AG09309 (cell line): ENCODE data around the gene NAA16.

Source experiments
- DNase-seq: peaks from one replicate; pipeline ENCODE4 v3.0.0-alpha.2; 2010; ENCODE audit warnings: low read depth
- H3K4me3 ChIP-seq: 2 replicates; pipeline ENCODE4 v1.5.1; 2011; ENCODE audit warnings: mild to moderate bottlenecking, low read depth, low read length, moderate library complexity; ENCODE audit not compliant: control insufficient read depth
- TF ChIP-seq, protein P1 (sequence below): IDR thresholded peaks from 2 replicates; pipeline ENCODE4 v1.5.1; 2011; ENCODE audit warnings: mild to moderate bottlenecking, low read depth, low read length, inconsistent platforms; ENCODE audit not compliant: insufficient read depth, control insufficient read depth; ENCODE audit errors: missing control alignments

Gene NAA16

DNA sequence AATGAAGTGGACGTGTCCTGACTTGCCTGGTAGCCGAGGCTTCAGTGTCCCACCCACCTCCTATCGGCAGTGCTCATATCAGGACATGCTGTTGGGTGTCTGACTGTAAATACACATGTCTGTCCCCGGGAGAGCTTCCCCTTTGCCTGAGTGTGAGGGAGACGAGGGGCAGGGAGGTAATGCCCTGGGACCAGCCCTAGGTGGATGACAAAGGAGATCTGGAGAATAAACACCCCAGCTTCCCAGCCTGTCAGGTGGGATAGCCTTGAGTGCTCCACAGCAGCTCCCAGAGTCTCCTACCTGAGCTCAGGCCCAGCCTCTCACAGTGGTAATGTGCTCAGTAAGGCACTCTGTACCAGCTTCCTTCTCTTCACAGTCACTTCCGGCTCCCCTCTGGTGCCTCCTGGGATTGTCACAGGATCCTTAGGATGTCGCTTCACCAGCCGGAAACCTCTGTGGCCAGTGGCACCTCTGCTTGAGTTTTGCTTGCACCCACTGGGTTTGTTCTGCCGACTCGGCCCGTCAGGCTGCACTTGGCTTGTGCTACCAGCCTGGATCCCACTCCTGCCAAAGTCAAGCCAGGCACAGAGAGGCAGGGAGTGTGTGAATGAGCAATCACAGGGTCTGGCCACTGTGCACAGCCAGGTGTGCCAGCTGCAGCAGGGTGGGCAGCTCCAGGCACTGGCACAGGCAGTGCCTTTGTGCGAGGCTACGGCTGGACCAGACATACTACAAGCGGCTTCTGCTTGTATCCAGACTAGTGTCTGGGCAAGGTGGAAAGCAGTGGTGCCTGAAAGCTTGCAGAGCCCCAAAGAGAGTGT lies 91.8 kb downstream of the NAA16 start:
- TF ChIP-seq, protein P1, sequence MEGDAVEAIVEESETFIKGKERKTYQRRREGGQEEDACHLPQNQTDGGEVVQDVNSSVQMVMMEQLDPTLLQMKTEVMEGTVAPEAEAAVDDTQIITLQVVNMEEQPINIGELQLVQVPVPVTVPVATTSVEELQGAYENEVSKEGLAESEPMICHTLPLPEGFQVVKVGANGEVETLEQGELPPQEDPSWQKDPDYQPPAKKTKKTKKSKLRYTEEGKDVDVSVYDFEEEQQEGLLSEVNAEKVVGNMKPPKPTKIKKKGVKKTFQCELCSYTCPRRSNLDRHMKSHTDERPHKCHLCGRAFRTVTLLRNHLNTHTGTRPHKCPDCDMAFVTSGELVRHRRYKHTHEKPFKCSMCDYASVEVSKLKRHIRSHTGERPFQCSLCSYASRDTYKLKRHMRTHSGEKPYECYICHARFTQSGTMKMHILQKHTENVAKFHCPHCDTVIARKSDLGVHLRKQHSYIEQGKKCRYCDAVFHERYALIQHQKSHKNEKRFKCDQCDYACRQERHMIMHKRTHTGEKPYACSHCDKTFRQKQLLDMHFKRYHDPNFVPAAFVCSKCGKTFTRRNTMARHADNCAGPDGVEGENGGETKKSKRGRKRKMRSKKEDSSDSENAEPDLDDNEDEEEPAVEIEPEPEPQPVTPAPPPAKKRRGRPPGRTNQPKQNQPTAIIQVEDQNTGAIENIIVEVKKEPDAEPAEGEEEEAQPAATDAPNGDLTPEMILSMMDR, result no peak
- H3K4me3 ChIP-seq, result no peak overlapping the region
- DNase-seq, result no peak

DNA sequence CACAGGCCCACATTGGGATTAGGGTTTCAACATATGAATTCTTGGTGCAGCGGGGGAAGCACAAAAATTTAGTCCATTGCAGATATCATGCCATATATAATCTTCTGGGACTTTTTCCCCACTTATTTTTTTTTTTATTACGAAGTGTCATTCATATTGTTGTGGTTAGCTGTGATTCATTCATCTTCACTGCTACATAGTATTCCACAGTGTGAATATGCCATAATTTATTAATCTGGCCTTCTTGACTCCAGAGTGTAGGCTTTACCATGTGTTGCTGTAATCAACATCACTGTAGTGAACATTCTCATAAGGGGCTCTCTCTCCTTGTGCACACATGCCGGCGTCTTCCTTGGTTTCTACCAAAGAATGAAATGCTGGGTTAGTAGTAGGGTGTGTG lies 92.9 kb downstream of the NAA16 start:
- DNase-seq, result no peak
- TF ChIP-seq, protein P1, result no peak
- H3K4me3 ChIP-seq, result no peak overlapping the region

DNA sequence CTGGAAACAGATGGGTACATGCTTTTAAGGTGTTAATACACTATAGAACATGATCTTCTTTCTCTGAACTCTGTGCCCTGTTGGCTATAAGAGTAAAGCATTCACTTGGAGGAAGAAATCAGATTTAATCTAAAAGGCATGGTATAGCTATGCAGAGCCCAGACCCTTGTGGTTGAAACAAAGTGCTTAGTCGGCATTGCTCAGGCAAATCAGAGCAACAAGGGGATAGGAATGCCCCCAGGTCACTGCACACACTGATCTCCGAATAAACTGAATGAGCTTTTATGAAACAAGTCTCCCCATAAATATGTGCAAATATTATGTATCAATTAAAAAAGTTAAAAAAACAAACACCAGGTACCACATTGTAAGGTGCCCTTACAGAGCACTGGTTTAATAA lies 94.3 kb downstream of the NAA16 start:
- TF ChIP-seq, protein P1, result no peak
- no peak overlapping the region for H3K4me3 ChIP-seq
- DNase-seq, result no peak

DNA sequence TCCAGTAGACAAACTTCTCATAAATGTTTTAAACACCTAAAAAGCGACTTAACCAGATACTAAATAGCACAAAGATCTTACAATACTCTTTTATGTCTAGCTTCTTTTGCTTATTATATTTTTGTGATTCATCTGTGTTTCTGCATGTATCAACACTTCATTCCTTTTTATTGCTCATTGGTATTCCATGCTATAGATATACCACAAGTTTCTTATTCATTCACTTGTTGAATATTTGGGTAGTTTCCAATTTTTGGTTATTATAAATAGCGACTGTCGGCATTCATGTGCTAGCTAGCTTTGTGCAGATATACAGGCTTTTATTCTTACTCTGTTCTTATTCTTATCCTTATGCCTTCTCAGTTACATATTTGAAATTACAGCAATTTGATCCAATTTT lies 96.3 kb downstream of the NAA16 start:
- H3K4me3 ChIP-seq, result no peak overlapping the region
- TF ChIP-seq, protein P1, result no peak

DNA sequence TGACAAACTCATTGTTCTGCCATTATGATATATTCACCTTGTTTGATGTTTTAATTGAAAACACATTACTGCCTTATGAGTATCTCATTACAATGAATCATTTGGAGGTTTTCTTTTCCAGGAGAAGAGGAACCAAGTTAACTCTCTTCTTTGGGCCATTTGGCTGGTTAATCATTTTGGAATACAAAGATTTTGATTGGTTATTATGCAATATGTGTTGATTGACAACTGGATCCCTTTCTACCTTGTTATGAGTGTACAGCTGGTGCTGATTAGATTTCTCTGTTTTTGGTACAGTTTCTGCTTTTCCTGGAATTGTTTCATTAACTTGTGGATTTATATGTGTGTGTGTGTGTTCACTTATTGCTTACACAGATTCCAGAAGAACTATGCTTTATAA lies 97.1 kb downstream of the NAA16 start:
- DNase-seq, result no peak
- TF ChIP-seq, protein P1, result no peak
- no peak overlapping the region for H3K4me3 ChIP-seq

More for the DNA sequence above, 96.3 kb downstream of the NAA16 start:
- DNase-seq, result no peak

DNA sequence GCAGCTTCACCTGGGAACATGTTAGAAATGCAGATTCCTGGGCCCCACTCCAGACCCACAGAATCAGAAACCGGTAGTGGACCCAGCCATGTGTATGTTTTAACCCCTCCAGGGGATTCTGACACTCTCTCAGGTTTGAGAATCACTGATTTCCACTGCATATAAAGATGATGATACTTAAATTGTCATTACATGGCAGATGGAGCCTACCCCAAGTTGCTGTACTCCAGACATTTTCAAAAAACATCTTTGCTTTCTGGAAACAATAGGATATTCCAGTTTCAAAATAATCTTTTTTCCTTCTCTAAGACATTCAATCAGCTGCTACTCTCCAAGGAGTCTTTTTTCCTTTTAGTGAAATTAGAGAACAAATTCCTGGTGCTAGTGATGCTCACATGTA lies 97.7 kb downstream of the NAA16 start:
- TF ChIP-seq, protein P1, result no peak
- H3K4me3 ChIP-seq, result no peak overlapping the region
- no peak for DNase-seq
